Activated CD8-positive, alpha-beta T cell treated with anti-CD3 and anti-CD28 coated beads for 36 hours (primary cell): Measurements from ENCODE around the gene CERS4. TPM values are rescaled to one million over a fixed set of nuclear protein-coding genes. Genes with fewer than 3 reads are reported as not detected.

ENCODE experiments used
- ATAC-seq: fragments of 200-7000 bp; cut with Tn5 transposase; one replicate; pipeline ENCODE4 v1.10.0; 2021; ENCODE audit warnings: mild to moderate bottlenecking, moderate library complexity
- CTCF ChIA-PET: fragments of 350-600 bp; sonication (Branson Sonifier 250); formaldehyde crosslinking; loops from one replicate; lab custom pipeline; 2021; ENCODE audit warnings: antibody characterized with exemption; lab: Charles Lee
- POLR2A ChIA-PET: fragments of 350-600 bp; sonication (Branson Sonifier 250); formaldehyde crosslinking; loops from one replicate; lab custom pipeline; 2021; ENCODE audit warnings: antibody characterized with exemption; lab: Charles Lee
- DNase-seq: peaks from one replicate; pipeline ENCODE4 v3.0.0-alpha.2; 2020
- H3K27ac Mint-ChIP-seq: one replicate; pipeline ENCODE4 v1.8.0; 2021; ENCODE audit warnings: mild to moderate bottlenecking, mixed read lengths
- H3K27me3 Mint-ChIP-seq: one replicate; pipeline ENCODE4 v1.8.0; 2021; ENCODE audit warnings: mixed read lengths
- H3K36me3 Mint-ChIP-seq: one replicate; pipeline ENCODE4 v1.8.0; 2021; ENCODE audit warnings: low read depth, mixed read lengths
- H3K4me1 Mint-ChIP-seq: one replicate; pipeline ENCODE4 v1.8.0; 2021; ENCODE audit warnings: low read depth, mixed read lengths
- H3K4me3 Mint-ChIP-seq: one replicate; pipeline ENCODE4 v1.8.0; 2021; ENCODE audit warnings: mild to moderate bottlenecking, moderate library complexity, mixed read lengths
- H3K9me3 Mint-ChIP-seq: one replicate; pipeline ENCODE4 v1.8.0; 2021; ENCODE audit warnings: mixed read lengths
- CTCF ChIP-seq: fragments of 200-600 bp; IDR thresholded peaks from one replicate; pipeline ENCODE4 v1.8.0; 2022; ENCODE audit warnings: antibody characterized with exemption, mild to moderate bottlenecking
- intact Hi-C: fragments of 100-400 bp; cut with micrococcal nuclease; formaldehyde crosslinking; loops from one replicate; pipeline ENCODE4 v1.10.0; 2022
- total RNA-seq, 2 experiments: library from RNA; stranded (reverse); gene quantifications; one replicate each; pipeline ENCODE4 v1.2.3, GENCODE V29; 2021

CERS4 gene
- total RNA-seq, 2 experiments from 2014 or later = 15.5 to 19.7 TPM

- Mint-ChIP-seq H3K27ac (no peak overlapping the region), H3K4me1 (peaks cover 10% of the 10 kb centered on the region), H3K4me3 (no peak overlapping the region), H3K27me3 (no peaks in the 10 kb centered on the region), H3K9me3 (no peaks in the 10 kb centered on the region), H3K36me3 (peaks cover 10% of the 10 kb centered on the region)
- no peak for TF ChIP-seq CTCF
- DNase-seq (no peak), ATAC-seq (no peak)
- intact Hi-C loops = loop anchor here (2.0 kb wide), 1 partner anchor 95 kb away; no protein-coding TSS in a partner anchor
- ChIA-PET CTCF (interaction anchor here (0.6 to 3.6 kb wide), 16 partner anchors 9 to 310 kb away, joined by 3 to 26 read pairs (median 3); partner anchors contain the start of gene TIMM44), POLR2A (interaction anchor here (1.0 kb wide), 1 partner anchor 10 kb away, joined by 3 read pairs; no protein-coding TSS in a partner anchor)
Observed at GRCh38 chr19:8253678-8254077, 44.5 kb downstream of the CERS4 start.

- CTCF ChIA-PET = interaction anchor here (1.1 kb wide), 1 partner anchor 93 kb away, joined by 3 read pairs; no protein-coding TSS in a partner anchor
- Mint-ChIP-seq H3K27ac (no peak overlapping the region), H3K36me3 (peaks cover 10% of the 10 kb centered on the region), H3K9me3 (no peaks in the 10 kb centered on the region), H3K4me3 (no peak overlapping the region), H3K27me3 (no peaks in the 10 kb centered on the region), H3K4me1 (peaks cover 11% of the 10 kb centered on the region)
- ATAC-seq (no peak), DNase-seq (no peak)
- no peak for TF ChIP-seq CTCF
- intact Hi-C loops = no loop called here
- POLR2A ChIA-PET = interaction anchor here (1.0 kb wide), 1 partner anchor 10 kb away, joined by 3 read pairs; no protein-coding TSS in a partner anchor
Observed at GRCh38 chr19:8254286-8255001, 45.3 kb downstream of the CERS4 start.

GRCh38 chr19:8255426-8256125 is 46.4 kb downstream of the CERS4 start:
- ChIA-PET POLR2A (interaction anchor here (1.0 kb wide), 1 partner anchor 14 kb away, joined by 4 read pairs; no protein-coding TSS in a partner anchor), CTCF (interaction anchor here (0.6 to 1.1 kb wide), 2 partner anchors 97 to 311 kb away, joined by 3 to 6 read pairs; no protein-coding TSS in a partner anchor)
- intact Hi-C loops = no loop called here
- TF ChIP-seq CTCF = no peak
- Mint-ChIP-seq H3K27ac (no peak overlapping the region), H3K9me3 (no peaks in the 10 kb centered on the region), H3K4me3 (no peak overlapping the region), H3K36me3 (peaks cover 10% of the 10 kb centered on the region), H3K4me1 (peaks cover 17% of the 10 kb centered on the region), H3K27me3 (no peaks in the 10 kb centered on the region)
- no peak for DNase-seq
- no peak for ATAC-seq

- no peak for DNase-seq
- H3K9me3 Mint-ChIP-seq = no peaks in the 10 kb centered on the region
- intact Hi-C loops = no loop called here
- H3K27ac Mint-ChIP-seq = no peak overlapping the region
- TF ChIP-seq CTCF = no peak
- H3K4me3 Mint-ChIP-seq = no peak overlapping the region
- CTCF ChIA-PET = interaction anchor here (1.1 kb wide), 1 partner anchor 98 kb away, joined by 6 read pairs; no protein-coding TSS in a partner anchor
- H3K36me3 Mint-ChIP-seq = peaks cover 10% of the 10 kb centered on the region
- H3K27me3 Mint-ChIP-seq = no peaks in the 10 kb centered on the region
- no peak for ATAC-seq
- POLR2A ChIA-PET = interaction anchor here (1.0 kb wide), 1 partner anchor 14 kb away, joined by 4 read pairs; no protein-coding TSS in a partner anchor
- peaks cover 17% of the 10 kb centered on the region for H3K4me1 Mint-ChIP-seq
Observed at GRCh38 chr19:8256276-8257051, 47.3 kb downstream of the CERS4 start.
